Kidney epithelial cell (primary cell): ENCODE data around the gene CRYGN. TPM values are rescaled to one million over a fixed set of nuclear protein-coding genes. Genes with fewer than 3 reads are reported as not detected.

Experiments
- DNase-seq: peaks from one replicate; pipeline ENCODE4 v3.0.0-alpha.2; 2010; ENCODE audit warnings: low read depth
- H3K27me3 ChIP-seq: 2 replicates; pipeline ENCODE4 v1.6.0; 2011; ENCODE audit warnings: low read length; ENCODE audit not compliant: control insufficient read depth, insufficient read depth
- H3K36me3 ChIP-seq: 2 replicates; pipeline ENCODE4 v1.5.1; 2011; ENCODE audit warnings: low read length; ENCODE audit not compliant: control insufficient read depth, insufficient read depth
- H3K4me3 ChIP-seq: 2 replicates; pipeline ENCODE4 v1.5.1; 2011; ENCODE audit warnings: low read depth, mild to moderate bottlenecking, control low read depth, low read length
- CTCF ChIP-seq: IDR thresholded peaks from 2 replicates; pipeline ENCODE4 v1.5.1; 2011; ENCODE audit warnings: mild to moderate bottlenecking, moderate library complexity, low read length, control low read depth, inconsistent platforms; ENCODE audit not compliant: insufficient read depth, poor library complexity, severe bottlenecking
- total RNA-seq: library from RNA; depleted of rRNA; stranded (reverse); fragments of >200 nt; gene quantifications from 2 replicates; pipeline ENCODE4 v1.2.3, GENCODE V29; 2015

Gene CRYGN
- total RNA-seq, 1 donor from 2014 or later: 0.84 TPM

- no peak for TF ChIP-seq CTCF
- peaks cover 58% of the 10 kb centered on the region for H3K27me3 ChIP-seq
- H3K36me3 ChIP-seq: no peaks in the 10 kb centered on the region
These were observed 54.2 kb downstream of the CRYGN start for GRCh38 chr7:151385626-151386300.

GRCh38 chr7:151384776-151385625, 54.9 kb downstream of the CRYGN start:
- TF ChIP-seq CTCF: no peak
- Histone ChIP-seq H3K4me3 (no peak overlapping the region), H3K36me3 (no peaks in the 10 kb centered on the region), H3K27me3 (peaks cover 60% of the 10 kb centered on the region)
- DNase-seq: no peak

More at GRCh38 chr7:151385626-151386300, 54.2 kb downstream of the CRYGN start:
- H3K4me3 ChIP-seq: no peak overlapping the region
- no peak for DNase-seq

- H3K4me3 ChIP-seq: no peak overlapping the region
- TF ChIP-seq CTCF: no peak
- no peak for DNase-seq
- no peaks in the 10 kb centered on the region for H3K36me3 ChIP-seq
- H3K27me3 ChIP-seq: peaks cover 54% of the 10 kb centered on the region
These were observed 55.6 kb downstream of the CRYGN start for GRCh38 chr7:151384352-151384697.

- Histone ChIP-seq H3K27me3 (peaks cover 50% of the 10 kb centered on the region), H3K36me3 (no peaks in the 10 kb centered on the region), H3K4me3 (no peak overlapping the region)
- no peak for DNase-seq
- no peak for TF ChIP-seq CTCF
These were observed 56.1 kb downstream of the CRYGN start for GRCh38 chr7:151383638-151384351.

- H3K27me3 ChIP-seq: peaks cover 48% of the 10 kb centered on the region
These were observed 57.7 kb downstream of the CRYGN start for GRCh38 chr7:151382079-151382885.

More at GRCh38 chr7:151382079-151382885, 57.7 kb downstream of the CRYGN start:
- Histone ChIP-seq H3K36me3 (no peaks in the 10 kb centered on the region), H3K4me3 (no peak overlapping the region)
- TF ChIP-seq CTCF: no peak
- no peak for DNase-seq
